SK-N-MC (cell line): ENCODE measurements around the gene TNRC6C.

Experiments used
- DNase-seq: peaks from one replicate; pipeline ENCODE4 v3.0.0-alpha.2; 2011; ENCODE audit warnings: low read depth, low spot score
- H3K27ac ChIP-seq: fragments of 200-600 bp; sonication (generic); 2 replicates; pipeline ENCODE4 v1.5.1; 2016; ENCODE audit warnings: mixed run types
- H3K36me3 ChIP-seq: fragments of 200-600 bp; sonication (generic); 2 replicates; pipeline ENCODE4 v1.6.1; 2017; ENCODE audit warnings: antibody characterized with exemption, low read length, mixed read lengths; ENCODE audit not compliant: insufficient read depth
- H3K4me3 ChIP-seq: fragments of 200-600 bp; sonication (generic); 2 replicates; pipeline ENCODE4 v1.5.1; 2016
- H3K9ac ChIP-seq: fragments of 200-600 bp; sonication (generic); 2 replicates; pipeline ENCODE4 v1.8.0; 2017; ENCODE audit warnings: mixed run types, mixed read lengths; ENCODE audit not compliant: insufficient read length
- H3K9me3 ChIP-seq: fragments of 200-600 bp; sonication (generic); 2 replicates; pipeline ENCODE4 v1.6.1; 2017; ENCODE audit warnings: low read depth, mild to moderate bottlenecking, antibody characterized with exemption, low read length, moderate library complexity, mixed read lengths
- EZH2 ChIP-seq: fragments of 200-600 bp; sonication (generic); IDR thresholded peaks from one replicate; pipeline ENCODE4 v1.6.1; 2017; ENCODE audit warnings: antibody characterized with exemption
- FOXP2 ChIP-seq: optimal IDR thresholded peaks from 2 replicates; pipeline ENCODE3; 2011; ENCODE audit warnings: mild to moderate bottlenecking, moderate library complexity; ENCODE audit not compliant: insufficient read depth; ENCODE audit errors: extremely low read length, control extremely low read depth
- POLR2AphosphoS5 ChIP-seq: IDR thresholded peaks from 2 replicates; pipeline ENCODE4 v1.6.1; 2012; ENCODE audit warnings: mild to moderate bottlenecking, low read depth, low read length, borderline replicate concordance

Gene TNRC6C

GRCh38 chr17:77957857-77958715 lies at the start of gene TNRC6C:
TNRC6C (plus strand) TSS chr17:77958703; CDS start chr17:78004207, 45,504 bp downstream.
- no peak within 1 kb of the TSS for H3K27ac ChIP-seq

GRCh38 chr17:77909236-77909635 lies 49.3 kb upstream of the TNRC6C start:
- Histone ChIP-seq H3K9me3 (no peaks in the 10 kb centered on the region), H3K36me3 (no peaks in the 10 kb centered on the region), H3K4me3 (no peak overlapping the region), H3K27ac (no peak overlapping the region), H3K9ac (no peak overlapping the region)
- no peak for DNase-seq
- TF ChIP-seq POLR2AphosphoS5 (no peak), EZH2 (no peak), FOXP2 (no peak)

More at GRCh38 chr17:77957857-77958715, at the start of gene TNRC6C:
- no peaks in the 10 kb centered on the region for H3K9me3 ChIP-seq
- H3K36me3 ChIP-seq = no peaks in the 10 kb centered on the region
- H3K4me3 ChIP-seq = peak within 1 kb of the TSS; percentile 88
- peak; percentile 92 for DNase-seq
- TF ChIP-seq FOXP2 = peak; percentile 43
- peak; percentile 99 for TF ChIP-seq POLR2AphosphoS5
- TF ChIP-seq EZH2 = no peak
- peak within 1 kb of the TSS; percentile 67 for H3K9ac ChIP-seq

GRCh38 chr17:77909816-77910215 lies 48.7 kb upstream of the TNRC6C start:
- no peak overlapping the region for H3K9ac ChIP-seq
- H3K36me3 ChIP-seq = no peaks in the 10 kb centered on the region
- H3K9me3 ChIP-seq = no peaks in the 10 kb centered on the region
- no peak overlapping the region for H3K27ac ChIP-seq
- TF ChIP-seq FOXP2 (no peak), POLR2AphosphoS5 (no peak), EZH2 (no peak)
- DNase-seq = no peak
- H3K4me3 ChIP-seq = no peak overlapping the region

GRCh38 chr17:77914385-77915254 lies 43.9 kb upstream of the TNRC6C start:
- H3K4me3 ChIP-seq = peak overlapping the region; percentile 40; the same call in 1 of the 2 replicates
- H3K9ac ChIP-seq = no peak overlapping the region
- TF ChIP-seq POLR2AphosphoS5 (no peak), EZH2 (no peak), FOXP2 (no peak)
- H3K9me3 ChIP-seq = no peaks in the 10 kb centered on the region
- no peaks in the 10 kb centered on the region for H3K36me3 ChIP-seq
- no peak for DNase-seq
- no peak overlapping the region for H3K27ac ChIP-seq

- no peak for DNase-seq
- H3K9me3 ChIP-seq = no peaks in the 10 kb centered on the region
- no peak overlapping the region for H3K4me3 ChIP-seq
- H3K36me3 ChIP-seq = no peaks in the 10 kb centered on the region
- H3K27ac ChIP-seq = no peak overlapping the region
- TF ChIP-seq EZH2 (no peak), POLR2AphosphoS5 (no peak), FOXP2 (no peak)
- no peak overlapping the region for H3K9ac ChIP-seq
Measured at GRCh38 chr17:77915594-77916021, 42.9 kb upstream of the TNRC6C start.

GRCh38 chr17:77916264-77916663 lies 42.2 kb upstream of the TNRC6C start:
- TF ChIP-seq EZH2 = no peak
- TF ChIP-seq FOXP2 = no peak
- TF ChIP-seq POLR2AphosphoS5 = no peak

GRCh38 chr17:77916703-77917481 lies 41.6 kb upstream of the TNRC6C start:
- no peak overlapping the region for H3K9ac ChIP-seq
- no peak for TF ChIP-seq EZH2
- TF ChIP-seq POLR2AphosphoS5 = no peak
- no peak for TF ChIP-seq FOXP2
- H3K9me3 ChIP-seq = no peaks in the 10 kb centered on the region
- no peak overlapping the region for H3K27ac ChIP-seq
- no peak for DNase-seq
- no peaks in the 10 kb centered on the region for H3K36me3 ChIP-seq
- no peak overlapping the region for H3K4me3 ChIP-seq

More at GRCh38 chr17:77916264-77916663, 42.2 kb upstream of the TNRC6C start:
- no peak for DNase-seq
- Histone ChIP-seq H3K9me3 (no peaks in the 10 kb centered on the region), H3K9ac (no peak overlapping the region), H3K36me3 (no peaks in the 10 kb centered on the region), H3K4me3 (no peak overlapping the region), H3K27ac (no peak overlapping the region)
